Measurements from ENCODE around the gene ECI2. TPM values are rescaled to one million over a fixed set of nuclear protein-coding genes. Genes with fewer than 3 reads are reported as not detected.
A peak's percentile ranks its signal among the peaks of the same experiment; 100 is the strongest.

The ECI2 gene
- total RNA-seq, 1 donor from 2014 or later = 26.3 TPM

GRCh38 chr6:4135665-4136353, 434 bp upstream of the ECI2 start:
- FAIRE-seq (no peak), DNase-seq (ENCODE audit: low read depth) (peak; percentile 66)
- TF ChIP-seq CTCF (IDR thresholded peaks at IDR 0.05; ENCODE audit: insufficient read depth, low read length, severe bottlenecking) = no peak
- Histone ChIP-seq H3K27me3 (ENCODE audit: control insufficient read depth, insufficient read depth, low read length) (no peaks in the 10 kb centered on the region), H3K4me3 (ENCODE audit: low read depth, low read length) (peak overlapping the region; percentile 56), H3K36me3 (ENCODE audit: control insufficient read depth, insufficient read depth, low read length) (peaks cover 1% of the 10 kb centered on the region)

- Histone ChIP-seq H3K27me3 (ENCODE audit: control insufficient read depth, insufficient read depth, low read length) (no peaks in the 10 kb centered on the region), H3K36me3 (ENCODE audit: control insufficient read depth, insufficient read depth, low read length) (peaks cover 6% of the 10 kb centered on the region), H3K4me3 (ENCODE audit: low read depth, low read length) (peak overlapping the region; percentile 56)
- FAIRE-seq (no peak), DNase-seq (ENCODE audit: low read depth) (no peak)
- TF ChIP-seq CTCF (IDR thresholded peaks at IDR 0.05; ENCODE audit: insufficient read depth, low read length, severe bottlenecking) = no peak
These were observed 1.2 kb downstream of the ECI2 start for GRCh38 chr6:4133941-4134838.

GRCh38 chr6:4130357-4130987, 4.9 kb downstream of the ECI2 start:
- DNase-seq (ENCODE audit: low read depth) (peak; percentile 17), FAIRE-seq (no peak)
- no peak for TF ChIP-seq CTCF (IDR thresholded peaks at IDR 0.05; ENCODE audit: insufficient read depth, low read length, severe bottlenecking)
- peaks cover 6% of the 10 kb centered on the region for H3K36me3 ChIP-seq (ENCODE audit: control insufficient read depth, insufficient read depth, low read length)
- no peak overlapping the region for H3K4me3 ChIP-seq (ENCODE audit: low read depth, low read length)
- no peaks in the 10 kb centered on the region for H3K27me3 ChIP-seq (ENCODE audit: control insufficient read depth, insufficient read depth, low read length)

- DNase-seq (ENCODE audit: low read depth) (no peak), FAIRE-seq (no peak)
- Histone ChIP-seq H3K36me3 (ENCODE audit: control insufficient read depth, insufficient read depth, low read length) (peaks cover 7% of the 10 kb centered on the region), H3K27me3 (ENCODE audit: control insufficient read depth, insufficient read depth, low read length) (no peaks in the 10 kb centered on the region), H3K4me3 (ENCODE audit: low read depth, low read length) (no peak overlapping the region)
- TF ChIP-seq CTCF (IDR thresholded peaks at IDR 0.05; ENCODE audit: insufficient read depth, low read length, severe bottlenecking) = no peak
These were observed 5.9 kb downstream of the ECI2 start for GRCh38 chr6:4129446-4129845.

- no peak for FAIRE-seq
- peaks cover 7% of the 10 kb centered on the region for H3K36me3 ChIP-seq (ENCODE audit: control insufficient read depth, insufficient read depth, low read length)
These were observed 6.6 kb downstream of the ECI2 start for GRCh38 chr6:4128748-4129147.

More at GRCh38 chr6:4128748-4129147, 6.6 kb downstream of the ECI2 start:
- no peaks in the 10 kb centered on the region for H3K27me3 ChIP-seq (ENCODE audit: control insufficient read depth, insufficient read depth, low read length)
- TF ChIP-seq CTCF (IDR thresholded peaks at IDR 0.05; ENCODE audit: insufficient read depth, low read length, severe bottlenecking) = no peak
- no peak overlapping the region for H3K4me3 ChIP-seq (ENCODE audit: low read depth, low read length)
- no peak for DNase-seq (ENCODE audit: low read depth)

All from bronchial epithelial cell (primary cell).